A673 (cell line): ENCODE measurements around the gene CERS5.

ENCODE experiments used
- CTCF ChIP-seq: fragments of 300-800, 200-600 bp; sonication (generic); conservative IDR thresholded peaks from 2 replicates; pipeline ENCODE4 v1.5.1; 2017; ENCODE audit warnings: low read depth, mild to moderate bottlenecking, antibody characterized with exemption, low read length, moderate library complexity, mixed read lengths
- EZH2 ChIP-seq: fragments of 200-600 bp; sonication (generic); IDR thresholded peaks from 2 replicates; pipeline ENCODE4 v1.6.1; 2017; ENCODE audit warnings: borderline replicate concordance, low read depth, mild to moderate bottlenecking, mixed read lengths, antibody characterized with exemption, low read length; ENCODE audit not compliant: poor library complexity, severe bottlenecking

- TF ChIP-seq EZH2 (no peak), CTCF (no peak)
Observed at GRCh38 chr12:50110127-50110761, 56.9 kb downstream of the CERS5 start.
